SK-N-SH treated with all-trans-retinoic acid at 6 μM for 48 hours (cell line): Measurements from ENCODE around the gene GMPR2.

Source experiments
- ATAC-seq: fragments of 200-7000 bp; cut with Tn5 transposase; 3 replicates; pipeline ENCODE4 v1.9.1; 2020; ENCODE audit warnings: mild to moderate bottlenecking, moderate library complexity
- ARNTL ChIP-seq: fragments of 450-650 bp; formaldehyde crosslinking; IDR thresholded peaks from 2 replicates; pipeline ENCODE4 v1.5.0; 2020; ENCODE audit warnings: low read depth, mild to moderate bottlenecking, moderate library complexity, borderline replicate concordance
- BACH2 ChIP-seq: fragments of 250-450 bp; sonication (Bioruptor Pico); IDR thresholded peaks from 2 replicates; pipeline ENCODE4 v1.9.0; 2021; ENCODE audit warnings: mild to moderate bottlenecking, borderline replicate concordance
- CREB5 ChIP-seq: fragments of 250-450 bp; sonication (Bioruptor Pico); IDR thresholded peaks from 2 replicates; pipeline ENCODE4 v1.5.1; 2020; ENCODE audit warnings: low read depth, mild to moderate bottlenecking, moderate library complexity
- CSDC2 ChIP-seq: fragments of 250-450 bp; sonication (Bioruptor Pico); IDR thresholded peaks from 2 replicates; pipeline ENCODE4 v1.5.0; 2020; ENCODE audit warnings: mild to moderate bottlenecking, moderate library complexity
- CSRNP3 ChIP-seq: fragments of 250-450 bp; sonication (Bioruptor Pico); IDR thresholded peaks from 2 replicates; pipeline ENCODE4 v1.5.1; 2021; ENCODE audit warnings: mild to moderate bottlenecking, moderate library complexity
- ESRRG ChIP-seq: fragments of 250-450 bp; sonication (Bioruptor Pico); IDR thresholded peaks from 2 replicates; pipeline ENCODE4 v1.6.1; 2021; ENCODE audit warnings: mild to moderate bottlenecking
- GLIS3 ChIP-seq: fragments of 250-450 bp; sonication (Bioruptor Pico); IDR thresholded peaks from 2 replicates; pipeline ENCODE4 v1.5.0; 2020; ENCODE audit warnings: mild to moderate bottlenecking, moderate library complexity
- ISL1 ChIP-seq: fragments of 250-450 bp; sonication (Bioruptor Pico); IDR thresholded peaks from 2 replicates; pipeline ENCODE4 v2.1.2; 2022; ENCODE audit warnings: mild to moderate bottlenecking, moderate library complexity
- OSR1 ChIP-seq: fragments of 250-450 bp; sonication (Bioruptor Pico); IDR thresholded peaks from 2 replicates; pipeline ENCODE4 v1.8.0; 2022; ENCODE audit warnings: moderate library complexity, mild to moderate bottlenecking, inconsistent platforms
- PPARA ChIP-seq: fragments of 250-450 bp; sonication (Bioruptor Pico); IDR thresholded peaks from 2 replicates; pipeline ENCODE4 v1.5.0; 2020; ENCODE audit warnings: mild to moderate bottlenecking, borderline replicate concordance
- SNAI2 ChIP-seq: fragments of 250-450 bp; sonication (Bioruptor Pico); IDR thresholded peaks from 2 replicates; pipeline ENCODE4 v1.5.0; 2020; ENCODE audit warnings: mild to moderate bottlenecking, moderate library complexity
- TOX ChIP-seq: fragments of 250-450 bp; sonication (Bioruptor Pico); IDR thresholded peaks from 2 replicates; pipeline ENCODE4 v1.8.0; 2021; ENCODE audit warnings: mild to moderate bottlenecking, moderate library complexity, borderline replicate concordance
- TSHZ2 ChIP-seq: fragments of 250-450 bp; sonication (Bioruptor Pico); IDR thresholded peaks from 2 replicates; pipeline ENCODE4 v1.5.0; 2020; ENCODE audit warnings: mild to moderate bottlenecking, moderate library complexity
- ZC3H10 ChIP-seq: fragments of 250-450 bp; sonication (Bioruptor Pico); IDR thresholded peaks from 2 replicates; pipeline ENCODE4 v1.5.1; 2021; ENCODE audit warnings: mild to moderate bottlenecking, moderate library complexity
- ZFP3 ChIP-seq: fragments of 250-450 bp; sonication (Bioruptor Pico); IDR thresholded peaks from 2 replicates; pipeline ENCODE4 v1.5.0; 2020; ENCODE audit warnings: mild to moderate bottlenecking, moderate library complexity
- ZFP30 ChIP-seq: fragments of 450-650 bp; formaldehyde crosslinking; IDR thresholded peaks from 2 replicates; pipeline ENCODE4 v1.5.0; 2022; ENCODE audit warnings: mild to moderate bottlenecking, moderate library complexity
- ZNF565 ChIP-seq: fragments of 450-650 bp; formaldehyde crosslinking; conservative IDR thresholded peaks from 2 replicates; pipeline ENCODE4 v1.5.0; 2020; ENCODE audit warnings: low read depth, mild to moderate bottlenecking, moderate library complexity
- ZNF70 ChIP-seq: fragments of 450-650 bp; formaldehyde crosslinking; IDR thresholded peaks from 2 replicates; pipeline ENCODE4 v1.5.0; 2020; ENCODE audit warnings: mild to moderate bottlenecking, moderate library complexity
- ZNF8 ChIP-seq: fragments of 450-650 bp; formaldehyde crosslinking; IDR thresholded peaks from 2 replicates; pipeline ENCODE4 v1.5.0; 2020; ENCODE audit warnings: mild to moderate bottlenecking, moderate library complexity
- TF ChIP-seq, protein P1 (sequence below): fragments of 250-450 bp; sonication (Bioruptor Pico); IDR thresholded peaks from 2 replicates; pipeline ENCODE4 v1.8.0; 2020; ENCODE audit warnings: mild to moderate bottlenecking, moderate library complexity, borderline replicate concordance
- TF ChIP-seq, protein P2 (sequence below): fragments of 250-450 bp; sonication (Bioruptor Pico); IDR thresholded peaks from 2 replicates; pipeline ENCODE4 v1.8.0; 2021; ENCODE audit warnings: low read depth, mild to moderate bottlenecking, moderate library complexity, borderline replicate concordance

The GMPR2 gene

DNA sequence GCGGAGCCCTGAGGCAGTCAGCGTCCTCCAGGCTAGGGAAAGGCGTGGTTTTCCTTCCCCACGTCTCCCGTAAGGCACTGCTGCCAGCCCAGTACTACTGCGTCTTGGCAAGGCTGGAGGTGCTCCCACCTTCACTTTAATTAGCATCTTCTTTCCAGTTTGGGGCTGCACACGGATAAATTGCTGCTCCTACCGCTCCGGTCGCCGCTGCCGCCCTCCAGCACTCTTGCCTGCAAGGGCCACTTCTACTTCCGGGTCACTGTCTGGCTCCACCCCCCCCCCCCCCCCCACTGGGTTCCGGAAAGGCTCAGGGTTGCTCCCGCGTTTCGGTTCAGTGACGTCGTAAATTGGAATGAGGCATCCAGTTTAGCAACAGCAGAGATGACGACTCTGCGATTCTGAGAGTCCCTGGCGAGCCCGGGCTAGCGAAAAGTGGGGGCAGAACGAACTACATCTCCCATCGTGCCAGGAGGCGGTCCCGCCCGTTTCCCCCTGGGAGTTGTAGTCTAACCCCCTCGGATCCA, 546 bp upstream of the GMPR2 start, which contains the start of gene NEDD8:
TSS of gene NEDD8 (minus strand) at position 247 of the 524 bp plus-strand sequence. CDS start at position 147, 100 bp downstream.
- TF ChIP-seq TOX (CRISPR knock-in tag) (no peak), ZFP3 (no peak), CSDC2 (CRISPR knock-in tag) (no peak), GLIS3 (no peak), CSRNP3 (CRISPR knock-in tag) (no peak), CREB5 (CRISPR knock-in tag) (no peak), ZFP30 (CRISPR knock-in tag) (no peak), TSHZ2 (CRISPR knock-in tag) (no peak), ARNTL (CRISPR knock-in tag) (no peak), ZNF70 (CRISPR knock-in tag) (no peak), OSR1 (CRISPR knock-in tag) (no peak), ISL1 (CRISPR knock-in tag) (no peak), PPARA (no peak)
- TF ChIP-seq, protein P1, sequence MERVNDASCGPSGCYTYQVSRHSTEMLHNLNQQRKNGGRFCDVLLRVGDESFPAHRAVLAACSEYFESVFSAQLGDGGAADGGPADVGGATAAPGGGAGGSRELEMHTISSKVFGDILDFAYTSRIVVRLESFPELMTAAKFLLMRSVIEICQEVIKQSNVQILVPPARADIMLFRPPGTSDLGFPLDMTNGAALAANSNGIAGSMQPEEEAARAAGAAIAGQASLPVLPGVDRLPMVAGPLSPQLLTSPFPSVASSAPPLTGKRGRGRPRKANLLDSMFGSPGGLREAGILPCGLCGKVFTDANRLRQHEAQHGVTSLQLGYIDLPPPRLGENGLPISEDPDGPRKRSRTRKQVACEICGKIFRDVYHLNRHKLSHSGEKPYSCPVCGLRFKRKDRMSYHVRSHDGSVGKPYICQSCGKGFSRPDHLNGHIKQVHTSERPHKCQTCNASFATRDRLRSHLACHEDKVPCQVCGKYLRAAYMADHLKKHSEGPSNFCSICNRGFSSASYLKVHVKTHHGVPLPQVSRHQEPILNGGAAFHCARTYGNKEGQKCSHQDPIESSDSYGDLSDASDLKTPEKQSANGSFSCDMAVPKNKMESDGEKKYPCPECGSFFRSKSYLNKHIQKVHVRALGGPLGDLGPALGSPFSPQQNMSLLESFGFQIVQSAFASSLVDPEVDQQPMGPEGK (CRISPR knock-in tag): no peak
- ATAC-seq: peak; percentile 89

DNA sequence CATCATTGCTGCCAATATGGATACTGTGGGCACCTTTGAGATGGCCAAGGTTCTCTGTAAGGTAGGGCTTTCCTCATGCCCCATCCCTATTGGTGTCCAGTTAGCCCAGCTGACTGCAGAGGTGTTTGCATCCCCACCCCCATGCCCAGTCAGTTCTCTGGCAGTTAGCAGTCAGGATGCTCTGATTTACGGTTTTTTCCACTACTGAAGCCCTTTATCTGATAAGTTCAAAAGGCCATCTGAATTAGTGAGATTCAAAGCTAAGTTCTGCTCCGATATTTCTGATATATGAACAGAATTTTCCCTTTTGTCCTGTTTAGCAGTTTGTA, 773 bp downstream of the GMPR2 start:
- ATAC-seq: peak; percentile 24
- TF ChIP-seq PPARA (no peak), BACH2 (no peak), ZNF8 (CRISPR knock-in tag) (no peak), CSDC2 (CRISPR knock-in tag) (no peak), ZNF70 (CRISPR knock-in tag) (no peak), ZNF565 (CRISPR knock-in tag) (no peak), TOX (CRISPR knock-in tag) (no peak), ZFP3 (no peak), CSRNP3 (CRISPR knock-in tag) (no peak), GLIS3 (no peak), SNAI2 (no peak), ESRRG (CRISPR knock-in tag) (no peak), ZC3H10 (no peak)
- TF ChIP-seq, protein P2, sequence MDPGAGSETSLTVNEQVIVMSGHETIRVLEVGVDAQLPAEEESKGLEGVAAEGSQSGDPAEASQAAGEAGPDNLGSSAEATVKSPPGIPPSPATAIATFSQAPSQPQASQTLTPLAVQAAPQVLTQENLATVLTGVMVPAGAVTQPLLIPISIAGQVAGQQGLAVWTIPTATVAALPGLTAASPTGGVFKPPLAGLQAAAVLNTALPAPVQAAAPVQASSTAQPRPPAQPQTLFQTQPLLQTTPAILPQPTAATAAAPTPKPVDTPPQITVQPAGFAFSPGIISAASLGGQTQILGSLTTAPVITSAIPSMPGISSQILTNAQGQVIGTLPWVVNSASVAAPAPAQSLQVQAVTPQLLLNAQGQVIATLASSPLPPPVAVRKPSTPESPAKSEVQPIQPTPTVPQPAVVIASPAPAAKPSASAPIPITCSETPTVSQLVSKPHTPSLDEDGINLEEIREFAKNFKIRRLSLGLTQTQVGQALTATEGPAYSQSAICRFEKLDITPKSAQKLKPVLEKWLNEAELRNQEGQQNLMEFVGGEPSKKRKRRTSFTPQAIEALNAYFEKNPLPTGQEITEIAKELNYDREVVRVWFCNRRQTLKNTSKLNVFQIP (CRISPR knock-in tag): no peak
- TF ChIP-seq, protein P1 (CRISPR knock-in tag): no peak
